OCI-LY1 (cell line): ENCODE measurements around the gene EFNB2.

Source experiments
- H2AFZ ChIP-seq: fragments of 200-600 bp; sonication (generic), shearing (Covaris generic); 2 replicates; pipeline ENCODE4 v1.6.0; 2014; ENCODE audit warnings: antibody characterized with exemption, mild to moderate bottlenecking, low read length
- H3F3A ChIP-seq: fragments of 200-600 bp; sonication (generic), shearing (Covaris generic); 2 replicates; pipeline ENCODE4 v1.6.0; 2014; ENCODE audit warnings: mild to moderate bottlenecking, antibody characterized with exemption, low read length, moderate library complexity; ENCODE audit not compliant: insufficient read depth
- H3K27ac ChIP-seq: fragments of 200-600 bp; sonication (generic); 2 replicates; pipeline ENCODE4 v1.5.1; 2014; ENCODE audit warnings: low read length, mixed run types, mild to moderate bottlenecking, low read depth; ENCODE audit not compliant: poor library complexity, severe bottlenecking
- H3K27me3 ChIP-seq: fragments of 200-600 bp; sonication (generic); 2 replicates; pipeline ENCODE4 v1.6.0; 2014; ENCODE audit warnings: antibody characterized with exemption, mild to moderate bottlenecking, low read length, moderate library complexity; ENCODE audit not compliant: insufficient read depth
- H3K36me3 ChIP-seq: fragments of 200-600 bp; sonication (generic); 2 replicates; pipeline ENCODE4 v1.6.1; 2014; ENCODE audit warnings: mild to moderate bottlenecking, antibody characterized with exemption, low read length, moderate library complexity, mixed read lengths; ENCODE audit not compliant: insufficient read depth
- H3K4me1 ChIP-seq: fragments of 200-600 bp; sonication (generic); 2 replicates; pipeline ENCODE4 v1.5.1; 2014; ENCODE audit warnings: mild to moderate bottlenecking, low read length, moderate library complexity; ENCODE audit not compliant: insufficient read depth, severe bottlenecking
- H3K4me2 ChIP-seq: fragments of 200-600 bp; sonication (generic), shearing (Covaris generic); 2 replicates; pipeline ENCODE4 v1.6.1; 2014; ENCODE audit warnings: low read length
- H3K4me3 ChIP-seq: fragments of 200-600 bp; sonication (generic); 2 replicates; pipeline ENCODE4 v1.5.1; 2014; ENCODE audit warnings: low read length, low read depth, mild to moderate bottlenecking, mixed read lengths; ENCODE audit not compliant: poor library complexity, severe bottlenecking
- H3K79me2 ChIP-seq: fragments of 200-600 bp; shearing (Covaris generic); 2 replicates; pipeline ENCODE4 v1.6.1; 2016; ENCODE audit warnings: mixed run types, low read length, mixed read lengths; ENCODE audit not compliant: insufficient read depth
- H3K9ac ChIP-seq: fragments of 200-600 bp; sonication (generic), shearing (Covaris generic); 2 replicates; pipeline ENCODE4 v1.6.1; 2014; ENCODE audit warnings: mild to moderate bottlenecking, low read length, mixed read lengths
- H3K9me2 ChIP-seq: fragments of 200-600 bp; sonication (generic), shearing (Covaris generic); 2 replicates; pipeline ENCODE4 v1.6.1; 2014; ENCODE audit warnings: low read depth, mild to moderate bottlenecking, low read length, mixed read lengths
- H3K9me3 ChIP-seq: fragments of 200-600 bp; shearing (Covaris generic); 2 replicates; pipeline ENCODE4 v1.6.1; 2014; ENCODE audit warnings: low read length, mixed read lengths
- H4K20me1 ChIP-seq: fragments of 200-600 bp; sonication (generic), shearing (Covaris generic); 2 replicates; pipeline ENCODE4 v1.6.0; 2016; ENCODE audit warnings: mild to moderate bottlenecking, low read length; ENCODE audit not compliant: insufficient read depth
- EZH2 ChIP-seq: fragments of 200-600 bp; sonication (generic), shearing (Covaris generic); IDR thresholded peaks from 2 replicates; pipeline ENCODE4 v1.8.0; 2017; ENCODE audit warnings: borderline replicate concordance, mixed run types, mild to moderate bottlenecking, antibody characterized with exemption, low read length, moderate library complexity, mixed read lengths
- TF ChIP-seq, protein P1 (sequence below): fragments of 200-600 bp; sonication (generic), shearing (Covaris generic); IDR thresholded peaks from 2 replicates; pipeline ENCODE4 v1.5.1; 2017; ENCODE audit warnings: mild to moderate bottlenecking, antibody characterized with exemption, low read length, moderate library complexity, mixed read lengths

The EFNB2 gene

DNA sequence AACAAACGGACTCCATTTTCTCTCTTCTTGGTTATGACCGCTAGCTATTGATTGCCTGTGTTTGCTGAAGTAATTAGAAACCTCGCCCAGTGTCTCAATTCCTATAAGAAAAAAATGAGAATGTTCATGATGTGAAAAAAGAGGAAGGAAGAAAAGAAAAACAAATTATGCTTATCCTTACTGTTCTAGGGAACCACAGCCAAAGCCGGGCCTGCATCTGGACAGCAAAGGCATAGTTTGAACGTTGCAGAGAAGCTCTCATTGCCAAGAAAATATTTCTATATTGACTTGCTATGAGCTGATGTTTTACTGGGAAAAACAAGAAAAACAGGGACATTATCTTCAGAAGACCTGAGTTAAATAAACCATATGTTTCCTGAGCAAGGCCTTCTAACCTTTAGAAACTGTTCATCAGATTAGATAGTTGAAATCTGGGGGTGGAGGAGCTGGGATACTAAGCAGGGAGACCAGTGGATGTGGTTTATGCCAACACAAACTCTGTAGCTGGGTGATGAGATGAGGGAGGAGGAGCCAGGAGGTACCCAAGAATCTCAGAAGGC is 55.0 kb downstream of the EFNB2 start:
- Histone ChIP-seq H3K9me3 (no peaks in the 10 kb centered on the region), H4K20me1 (no peaks in the 10 kb centered on the region), H3F3A (no peaks in the 10 kb centered on the region), H3K9ac (no peak overlapping the region), H2AFZ (no peak overlapping the region), H3K4me2 (no peak overlapping the region), H3K27ac (no peak overlapping the region), H3K4me3 (no peak overlapping the region), H3K79me2 (no peaks in the 10 kb centered on the region), H3K36me3 (no peaks in the 10 kb centered on the region), H3K9me2 (no peaks in the 10 kb centered on the region), H3K4me1 (no peaks in the 10 kb centered on the region), H3K27me3 (no peaks in the 10 kb centered on the region; the same call in 1 of the 2 replicates)
- TF ChIP-seq EZH2: no peak
- TF ChIP-seq, protein P1, sequence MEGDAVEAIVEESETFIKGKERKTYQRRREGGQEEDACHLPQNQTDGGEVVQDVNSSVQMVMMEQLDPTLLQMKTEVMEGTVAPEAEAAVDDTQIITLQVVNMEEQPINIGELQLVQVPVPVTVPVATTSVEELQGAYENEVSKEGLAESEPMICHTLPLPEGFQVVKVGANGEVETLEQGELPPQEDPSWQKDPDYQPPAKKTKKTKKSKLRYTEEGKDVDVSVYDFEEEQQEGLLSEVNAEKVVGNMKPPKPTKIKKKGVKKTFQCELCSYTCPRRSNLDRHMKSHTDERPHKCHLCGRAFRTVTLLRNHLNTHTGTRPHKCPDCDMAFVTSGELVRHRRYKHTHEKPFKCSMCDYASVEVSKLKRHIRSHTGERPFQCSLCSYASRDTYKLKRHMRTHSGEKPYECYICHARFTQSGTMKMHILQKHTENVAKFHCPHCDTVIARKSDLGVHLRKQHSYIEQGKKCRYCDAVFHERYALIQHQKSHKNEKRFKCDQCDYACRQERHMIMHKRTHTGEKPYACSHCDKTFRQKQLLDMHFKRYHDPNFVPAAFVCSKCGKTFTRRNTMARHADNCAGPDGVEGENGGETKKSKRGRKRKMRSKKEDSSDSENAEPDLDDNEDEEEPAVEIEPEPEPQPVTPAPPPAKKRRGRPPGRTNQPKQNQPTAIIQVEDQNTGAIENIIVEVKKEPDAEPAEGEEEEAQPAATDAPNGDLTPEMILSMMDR: no peak

DNA sequence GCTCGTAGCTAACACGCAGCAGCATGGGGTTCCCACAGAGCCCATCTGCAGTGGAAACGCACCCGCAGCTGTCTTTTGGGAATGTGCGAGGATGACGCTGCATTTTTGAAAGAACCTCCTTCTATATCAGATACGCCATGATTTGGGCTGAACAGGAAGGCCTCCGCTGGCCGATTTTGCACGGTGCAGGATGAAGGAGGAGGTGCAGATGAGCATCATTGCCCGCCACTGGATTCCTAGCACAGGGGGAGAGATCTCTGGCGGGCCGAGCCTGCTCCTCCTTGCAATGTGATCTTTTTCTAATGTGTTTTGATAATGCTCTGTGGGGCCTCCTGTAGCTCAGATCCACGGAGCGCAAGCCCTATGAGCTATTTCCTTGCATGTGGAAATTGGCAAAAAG is 55.5 kb downstream of the EFNB2 start:
- TF ChIP-seq, protein P1: no peak
- no peak for TF ChIP-seq EZH2
- no peaks in the 10 kb centered on the region for H3K4me1 ChIP-seq
- H3K4me2 ChIP-seq: no peak overlapping the region
- H3K27me3 ChIP-seq: no peaks in the 10 kb centered on the region; the same call in 1 of the 2 replicates
- H3K9ac ChIP-seq: no peak overlapping the region
- H3K36me3 ChIP-seq: no peaks in the 10 kb centered on the region
- H3K79me2 ChIP-seq: no peaks in the 10 kb centered on the region
- no peak overlapping the region for H3K4me3 ChIP-seq
- no peaks in the 10 kb centered on the region for H4K20me1 ChIP-seq
- no peaks in the 10 kb centered on the region for H3F3A ChIP-seq
- no peak overlapping the region for H3K27ac ChIP-seq
- no peaks in the 10 kb centered on the region for H3K9me3 ChIP-seq
- H3K9me2 ChIP-seq: no peaks in the 10 kb centered on the region
- H2AFZ ChIP-seq: no peak overlapping the region

DNA sequence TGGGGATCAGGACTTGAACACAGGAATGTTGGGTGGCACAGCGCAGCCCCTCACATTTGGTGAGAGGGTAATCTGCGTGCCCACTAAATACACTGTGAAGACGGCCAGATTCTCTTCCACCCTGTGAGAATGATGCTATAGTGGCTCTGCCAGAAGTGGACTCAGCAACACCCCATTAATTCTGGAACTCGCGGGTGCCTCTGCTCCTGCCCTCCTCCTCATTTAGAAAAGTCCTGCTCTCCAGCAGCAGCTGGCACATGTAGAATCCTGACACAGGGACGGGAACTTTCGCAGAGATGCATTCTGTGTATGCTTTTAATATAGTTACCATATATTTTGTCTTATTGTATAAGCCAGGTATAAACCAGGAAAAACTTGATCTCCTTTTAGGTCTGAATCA is 57.3 kb downstream of the EFNB2 start:
- Histone ChIP-seq H3K27me3 (no peaks in the 10 kb centered on the region; the same call in 1 of the 2 replicates), H3K4me2 (no peak overlapping the region), H3K9me2 (no peaks in the 10 kb centered on the region), H3K36me3 (no peaks in the 10 kb centered on the region), H3K27ac (no peak overlapping the region), H4K20me1 (no peaks in the 10 kb centered on the region), H3K4me1 (no peaks in the 10 kb centered on the region), H2AFZ (no peak overlapping the region), H3K4me3 (no peak overlapping the region), H3K9me3 (no peaks in the 10 kb centered on the region), H3F3A (no peaks in the 10 kb centered on the region), H3K79me2 (no peaks in the 10 kb centered on the region), H3K9ac (no peak overlapping the region)
- no peak for TF ChIP-seq EZH2
- TF ChIP-seq, protein P1: no peak
